ENCODE measurements around the gene HIF3A. TPM values are rescaled to one million over a fixed set of nuclear protein-coding genes. Genes with fewer than 3 reads are reported as not detected.
A peak's percentile ranks its signal among the peaks of the same experiment; 100 is the strongest.

HIF3A gene
- total RNA-seq, 4 donors from 2014 or later = 5.9 to 29.2 (median 13.9) TPM

DNA sequence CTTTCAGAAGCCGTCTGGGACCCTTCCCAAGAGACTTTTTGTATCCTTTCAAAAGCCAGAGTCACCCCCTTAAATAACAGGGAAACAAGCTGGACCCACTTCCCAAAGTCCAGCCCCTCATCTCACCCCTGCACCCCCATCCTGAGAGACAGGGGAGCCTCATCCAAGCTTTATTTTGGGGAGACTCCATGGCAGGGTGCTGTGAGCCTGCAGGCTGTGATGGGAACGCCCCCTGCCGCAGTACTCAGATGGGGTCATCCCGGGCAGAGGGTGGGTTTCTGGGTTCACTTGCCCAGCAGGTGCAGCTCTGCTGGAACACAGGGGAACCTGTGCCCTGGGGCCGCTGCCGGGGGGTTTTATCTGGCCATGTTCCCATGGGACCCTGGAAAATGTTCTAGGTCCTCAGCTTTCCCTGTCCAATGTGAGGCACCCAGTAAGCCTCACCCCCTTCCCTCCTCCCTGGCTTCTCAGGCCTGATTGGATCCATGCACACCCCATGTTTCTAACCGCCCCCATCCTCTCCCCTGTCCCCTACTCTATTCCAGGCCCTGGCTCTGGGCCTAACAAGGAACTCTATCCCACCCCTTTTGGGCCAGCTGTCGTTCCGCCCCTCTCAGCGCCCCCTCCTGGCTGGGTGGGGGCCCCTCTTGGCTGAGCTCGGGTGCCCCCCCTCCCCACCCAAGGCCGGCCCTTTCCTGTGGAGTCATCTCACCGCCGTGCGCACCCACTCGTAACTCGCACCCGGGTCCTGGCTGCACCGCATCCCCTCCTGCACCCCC lies 1.0 kb downstream of the HIF3A start:
- H3K36me3 ChIP-seq = no peaks in the 10 kb centered on the region
- peak overlapping the region; percentile 54 to 63 (median 60) for H3K4me3 ChIP-seq
- peaks cover 8 to 22% (median 21%) of the 10 kb centered on the region in 3 donors for H3K27me3 ChIP-seq
- DNase-seq (peak; percentile 63 to 75), ATAC-seq (peak; percentile 55 to 60)
- TF ChIP-seq POLR2A (IDR thresholded peaks at IDR 0.05) = peak; percentile 30 to 55
- TF ChIP-seq, protein P1, sequence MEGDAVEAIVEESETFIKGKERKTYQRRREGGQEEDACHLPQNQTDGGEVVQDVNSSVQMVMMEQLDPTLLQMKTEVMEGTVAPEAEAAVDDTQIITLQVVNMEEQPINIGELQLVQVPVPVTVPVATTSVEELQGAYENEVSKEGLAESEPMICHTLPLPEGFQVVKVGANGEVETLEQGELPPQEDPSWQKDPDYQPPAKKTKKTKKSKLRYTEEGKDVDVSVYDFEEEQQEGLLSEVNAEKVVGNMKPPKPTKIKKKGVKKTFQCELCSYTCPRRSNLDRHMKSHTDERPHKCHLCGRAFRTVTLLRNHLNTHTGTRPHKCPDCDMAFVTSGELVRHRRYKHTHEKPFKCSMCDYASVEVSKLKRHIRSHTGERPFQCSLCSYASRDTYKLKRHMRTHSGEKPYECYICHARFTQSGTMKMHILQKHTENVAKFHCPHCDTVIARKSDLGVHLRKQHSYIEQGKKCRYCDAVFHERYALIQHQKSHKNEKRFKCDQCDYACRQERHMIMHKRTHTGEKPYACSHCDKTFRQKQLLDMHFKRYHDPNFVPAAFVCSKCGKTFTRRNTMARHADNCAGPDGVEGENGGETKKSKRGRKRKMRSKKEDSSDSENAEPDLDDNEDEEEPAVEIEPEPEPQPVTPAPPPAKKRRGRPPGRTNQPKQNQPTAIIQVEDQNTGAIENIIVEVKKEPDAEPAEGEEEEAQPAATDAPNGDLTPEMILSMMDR (IDR thresholded peaks at IDR 0.05 in 4 of 5, conservative IDR thresholded peaks at IDR 0.05 in 1 of 5) = peak in 4 of 5 experiments; percentile 12 to 30 (median 22)
- intact Hi-C loops (cut with DNase I; ENCODE audit: low total_unique reads) (loop anchor here (2.0 kb wide), 1 partner anchor 49 kb away; the partner anchor contains the start of gene PPP5C), in situ Hi-C loops (cut with MboI; ENCODE audit: low sequenced_read_pairs in 4 of 4) (loop anchor here in 1 of 4 donors (25.0 kb wide), 1 partner anchor 189 kb away; the partner anchor contains the start of gene PNMA8B)
- no peaks in the 10 kb centered on the region for H3K9me3 ChIP-seq
- peak overlapping the region; percentile 77 to 89 (median 84) for H3K27ac ChIP-seq
- peaks cover 14 to 17% of the 10 kb centered on the region in 2 donors for H3K4me1 ChIP-seq

DNA sequence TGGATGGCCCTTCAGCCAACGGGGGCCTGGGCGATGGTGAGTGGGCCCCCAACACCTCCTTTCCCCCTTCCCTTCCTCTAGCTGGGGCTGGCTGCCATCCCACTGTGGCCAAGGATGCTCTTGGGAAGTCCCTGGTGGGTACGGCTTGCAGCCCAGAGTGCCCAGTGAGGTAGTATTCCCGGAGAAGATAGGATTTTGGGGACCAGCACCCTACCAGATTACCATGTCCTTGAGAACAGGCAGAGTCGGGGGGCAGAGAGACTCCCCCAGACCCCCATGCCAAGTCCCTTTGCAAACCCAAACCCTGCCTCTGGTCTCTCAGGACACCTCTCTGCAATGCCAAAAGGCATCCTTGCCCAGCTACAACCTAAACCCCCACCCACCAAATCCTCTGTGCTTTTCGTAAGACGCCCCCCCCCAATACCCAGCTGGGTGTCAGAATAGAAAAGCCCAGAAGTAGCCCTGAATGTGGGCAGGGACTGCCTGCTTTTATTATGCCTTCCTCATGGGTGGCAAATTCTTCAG lies 1.7 kb downstream of the HIF3A start:
- intact Hi-C loops (cut with DNase I; ENCODE audit: low total_unique reads) (loop anchor here (2.0 kb wide), 1 partner anchor 48 kb away; the partner anchor contains the start of gene PPP5C), in situ Hi-C loops (cut with MboI; ENCODE audit: low sequenced_read_pairs in 4 of 4) (loop anchor here in 1 of 4 donors (25.0 kb wide), 1 partner anchor 189 kb away; the partner anchor contains the start of gene PNMA8B)
- peaks cover 8 to 22% (median 21%) of the 10 kb centered on the region in 3 donors for H3K27me3 ChIP-seq
- H3K4me3 ChIP-seq = peak overlapping the region; percentile 54 to 63 (median 60)
- ATAC-seq = peak; percentile 2 to 3
- no peaks in the 10 kb centered on the region for H3K9me3 ChIP-seq
- H3K4me1 ChIP-seq = peaks cover 14 to 17% of the 10 kb centered on the region in 2 donors
- peak overlapping the region; percentile 77 to 89 (median 84) for H3K27ac ChIP-seq
- TF ChIP-seq POLR2A (IDR thresholded peaks at IDR 0.05) = no peak
- TF ChIP-seq, protein P1 (IDR thresholded peaks at IDR 0.05 in 4 of 5, conservative IDR thresholded peaks at IDR 0.05 in 1 of 5) = no peak
- no peak for DNase-seq
- no peaks in the 10 kb centered on the region for H3K36me3 ChIP-seq

DNA sequence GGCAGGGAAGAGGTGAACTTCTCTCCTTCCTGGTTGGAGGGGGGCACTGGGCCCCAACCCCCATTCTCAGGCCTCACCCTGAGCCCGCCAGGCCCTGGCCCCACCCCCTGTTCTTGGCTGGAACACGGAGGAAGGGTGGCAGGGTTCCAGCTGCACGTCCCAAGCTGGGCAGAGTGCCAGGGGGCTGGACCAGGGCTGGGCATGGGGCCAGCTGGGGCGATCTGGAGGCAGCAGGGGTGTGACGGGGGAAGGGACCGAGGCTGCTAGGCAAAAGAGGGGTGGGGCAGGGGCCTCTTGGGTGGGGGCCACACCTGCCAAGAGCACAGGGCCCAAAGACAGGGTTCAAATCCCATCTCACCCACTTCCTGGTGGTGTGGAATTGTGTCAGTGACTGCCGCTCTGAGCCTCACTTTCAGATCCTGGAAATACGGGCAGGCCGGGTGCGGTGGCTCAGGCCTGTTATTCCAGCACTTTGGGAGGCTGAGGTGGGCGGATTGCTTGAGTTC lies 2.2 kb downstream of the HIF3A start:
- ATAC-seq (peak; percentile 50 to 57), DNase-seq (peak; percentile 77)
- H3K27me3 ChIP-seq = peaks cover 8 to 22% (median 21%) of the 10 kb centered on the region in 3 donors
- intact Hi-C loops (cut with DNase I; ENCODE audit: low total_unique reads) (loop anchor here (2.0 kb wide), 1 partner anchor 48 kb away; the partner anchor contains the start of gene PPP5C), in situ Hi-C loops (cut with MboI; ENCODE audit: low sequenced_read_pairs in 4 of 4) (loop anchor here in 1 of 4 donors (25.0 kb wide), 1 partner anchor 188 kb away; the partner anchor contains the start of gene PNMA8B)
- H3K27ac ChIP-seq = peak overlapping the region; percentile 77 to 89 (median 84)
- no peaks in the 10 kb centered on the region for H3K9me3 ChIP-seq
- TF ChIP-seq, protein P1 (IDR thresholded peaks at IDR 0.05 in 4 of 5, conservative IDR thresholded peaks at IDR 0.05 in 1 of 5) = no peak
- TF ChIP-seq POLR2A (IDR thresholded peaks at IDR 0.05) = no peak
- peak overlapping the region; percentile 54 to 63 (median 60) for H3K4me3 ChIP-seq
- H3K4me1 ChIP-seq = peaks cover 14 to 17% of the 10 kb centered on the region in 2 donors
- H3K36me3 ChIP-seq = no peaks in the 10 kb centered on the region

DNA sequence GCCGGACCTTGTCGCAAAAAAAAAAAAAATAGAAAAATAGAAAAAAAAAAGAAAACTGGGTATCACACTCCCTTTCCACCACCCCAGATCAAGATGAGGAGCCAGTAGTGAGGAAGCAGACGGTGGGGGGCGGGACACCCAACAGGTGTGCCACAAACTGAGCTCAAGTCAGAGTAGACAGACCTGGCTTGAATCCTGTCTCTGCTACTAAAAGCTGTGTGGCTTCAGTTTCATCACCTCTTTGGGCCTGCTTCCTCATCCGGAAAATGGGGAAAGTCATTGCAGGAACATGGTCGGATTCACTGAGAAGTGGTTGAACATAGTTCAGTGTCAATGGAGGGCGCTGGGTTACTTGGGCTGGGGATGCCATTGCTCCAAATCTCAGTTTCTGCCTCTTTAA lies 2.9 kb downstream of the HIF3A start:
- Histone ChIP-seq H3K4me3 (peak overlapping the region; percentile 54 to 63 (median 60)), H3K4me1 (peaks cover 14 to 17% of the 10 kb centered on the region in 2 donors), H3K9me3 (no peaks in the 10 kb centered on the region), H3K27ac (peak overlapping the region; percentile 77 to 89 (median 84)), H3K36me3 (no peaks in the 10 kb centered on the region), H3K27me3 (peaks cover 8 to 22% (median 21%) of the 10 kb centered on the region in 3 donors)
- TF ChIP-seq POLR2A (IDR thresholded peaks at IDR 0.05) = no peak
- intact Hi-C loops (cut with DNase I; ENCODE audit: low total_unique reads) = loop anchor here (2.0 kb wide), 1 partner anchor 47 kb away; the partner anchor contains the start of gene PPP5C
- in situ Hi-C loops (cut with MboI; ENCODE audit: low sequenced_read_pairs in 4 of 4) = loop anchor here in 1 of 4 donors (25.0 kb wide), 1 partner anchor 188 kb away; the partner anchor contains the start of gene PNMA8B
- ATAC-seq (no peak), DNase-seq (no peak)
